OCI-LY1 (cell line): Measurements from ENCODE around the gene PTPRN2.

ENCODE experiments used
- EZH2 ChIP-seq: fragments of 200-600 bp; sonication (generic), shearing (Covaris generic); IDR thresholded peaks from 2 replicates; pipeline ENCODE4 v1.8.0; 2017; ENCODE audit warnings: borderline replicate concordance, mixed run types, mild to moderate bottlenecking, antibody characterized with exemption, low read length, moderate library complexity, mixed read lengths
- TF ChIP-seq, protein P1 (sequence below): fragments of 200-600 bp; sonication (generic), shearing (Covaris generic); IDR thresholded peaks from 2 replicates; pipeline ENCODE4 v1.5.1; 2017; ENCODE audit warnings: mild to moderate bottlenecking, antibody characterized with exemption, low read length, moderate library complexity, mixed read lengths

GRCh38 chr7:157766098-157766497, 821.5 kb downstream of the PTPRN2 start:
- TF ChIP-seq EZH2, result no peak
- TF ChIP-seq, protein P1, sequence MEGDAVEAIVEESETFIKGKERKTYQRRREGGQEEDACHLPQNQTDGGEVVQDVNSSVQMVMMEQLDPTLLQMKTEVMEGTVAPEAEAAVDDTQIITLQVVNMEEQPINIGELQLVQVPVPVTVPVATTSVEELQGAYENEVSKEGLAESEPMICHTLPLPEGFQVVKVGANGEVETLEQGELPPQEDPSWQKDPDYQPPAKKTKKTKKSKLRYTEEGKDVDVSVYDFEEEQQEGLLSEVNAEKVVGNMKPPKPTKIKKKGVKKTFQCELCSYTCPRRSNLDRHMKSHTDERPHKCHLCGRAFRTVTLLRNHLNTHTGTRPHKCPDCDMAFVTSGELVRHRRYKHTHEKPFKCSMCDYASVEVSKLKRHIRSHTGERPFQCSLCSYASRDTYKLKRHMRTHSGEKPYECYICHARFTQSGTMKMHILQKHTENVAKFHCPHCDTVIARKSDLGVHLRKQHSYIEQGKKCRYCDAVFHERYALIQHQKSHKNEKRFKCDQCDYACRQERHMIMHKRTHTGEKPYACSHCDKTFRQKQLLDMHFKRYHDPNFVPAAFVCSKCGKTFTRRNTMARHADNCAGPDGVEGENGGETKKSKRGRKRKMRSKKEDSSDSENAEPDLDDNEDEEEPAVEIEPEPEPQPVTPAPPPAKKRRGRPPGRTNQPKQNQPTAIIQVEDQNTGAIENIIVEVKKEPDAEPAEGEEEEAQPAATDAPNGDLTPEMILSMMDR, result no peak
